Measurements from ENCODE around the gene KRT3. TPM values are rescaled to one million over a fixed set of nuclear protein-coding genes. Genes with fewer than 3 reads are reported as not detected.

Gene KRT3
- total and polyA plus RNA-seq, 2 donors from 2014 or later = not detected

- DNase-seq (no peak), FAIRE-seq (no peak)
- Histone ChIP-seq H3K9ac (ENCODE audit: low read length in 3 of 3) (no peak overlapping the region), H3K4me3 (ENCODE audit: low read length in 3 of 3) (no peak overlapping the region), H3K27me3 (ENCODE audit: control insufficient read depth, insufficient read depth, low read length) (no peaks in the 10 kb centered on the region), H3K36me3 (ENCODE audit: control insufficient read depth in 2 of 3, insufficient read depth in 3 of 3, low read length in 3 of 3) (no peaks in the 10 kb centered on the region), H3K9me3 (ENCODE audit: control insufficient read depth in 2 of 3, insufficient read depth in 1 of 3, low read length in 3 of 3) (no peaks in the 10 kb centered on the region), H3K4me1 (ENCODE audit: control insufficient read depth in 2 of 3, insufficient read depth in 2 of 3, low read depth in 1 of 3, low read length in 3 of 3) (no peaks in the 10 kb centered on the region), H3K27ac (ENCODE audit: low read depth in 2 of 2, low read length in 2 of 2) (no peak overlapping the region)
- intact Hi-C loops (cut with DNase I) = no loop called here
- no peak for TF ChIP-seq CTCF (IDR thresholded peaks at IDR 0.05; ENCODE audit: borderline replicate concordance, extremely low read depth, insufficient read depth)
These were observed 5.9 kb upstream of the KRT3 start for GRCh38 chr12:52801773-52802172.

- TF ChIP-seq CTCF (IDR thresholded peaks at IDR 0.05; ENCODE audit: borderline replicate concordance, extremely low read depth, insufficient read depth) = no peak
- Histone ChIP-seq H3K36me3 (ENCODE audit: control insufficient read depth in 2 of 3, insufficient read depth in 3 of 3, low read length in 3 of 3) (no peaks in the 10 kb centered on the region), H3K27me3 (ENCODE audit: control insufficient read depth, insufficient read depth, low read length) (no peaks in the 10 kb centered on the region), H3K27ac (ENCODE audit: low read depth in 2 of 2, low read length in 2 of 2) (no peak overlapping the region), H3K4me3 (ENCODE audit: low read length in 3 of 3) (no peak overlapping the region), H3K9ac (ENCODE audit: low read length in 3 of 3) (no peak overlapping the region), H3K9me3 (ENCODE audit: control insufficient read depth in 2 of 3, insufficient read depth in 1 of 3, low read length in 3 of 3) (no peaks in the 10 kb centered on the region), H3K4me1 (ENCODE audit: control insufficient read depth in 2 of 3, insufficient read depth in 2 of 3, low read depth in 1 of 3, low read length in 3 of 3) (no peaks in the 10 kb centered on the region)
- FAIRE-seq = no peak
- DNase-seq = no peak
- intact Hi-C loops (cut with DNase I) = no loop called here
These were observed 4.5 kb upstream of the KRT3 start for GRCh38 chr12:52800259-52800917.

GRCh38 chr12:52799505-52800211, 3.7 kb upstream of the KRT3 start:
- Histone ChIP-seq H3K36me3 (ENCODE audit: control insufficient read depth in 2 of 3, insufficient read depth in 3 of 3, low read length in 3 of 3) (no peaks in the 10 kb centered on the region), H3K4me3 (ENCODE audit: low read length in 3 of 3) (no peak overlapping the region), H3K9me3 (ENCODE audit: control insufficient read depth in 2 of 3, insufficient read depth in 1 of 3, low read length in 3 of 3) (no peaks in the 10 kb centered on the region), H3K27ac (ENCODE audit: low read depth in 2 of 2, low read length in 2 of 2) (no peak overlapping the region), H3K4me1 (ENCODE audit: control insufficient read depth in 2 of 3, insufficient read depth in 2 of 3, low read depth in 1 of 3, low read length in 3 of 3) (no peaks in the 10 kb centered on the region), H3K9ac (ENCODE audit: low read length in 3 of 3) (no peak overlapping the region), H3K27me3 (ENCODE audit: control insufficient read depth, insufficient read depth, low read length) (no peaks in the 10 kb centered on the region)
- FAIRE-seq = no peak
- TF ChIP-seq CTCF (IDR thresholded peaks at IDR 0.05; ENCODE audit: borderline replicate concordance, extremely low read depth, insufficient read depth) = no peak
- DNase-seq = no peak
- intact Hi-C loops (cut with DNase I) = no loop called here
